IPS-NIHi11 (cell line): Measurements from ENCODE around the gene TCHHL1.

Source experiments
- DNase-seq: peaks from one replicate; pipeline ENCODE4 v3.0.0; 2012; ENCODE audit warnings: mixed read lengths, low spot score

Gene TCHHL1

GRCh38 chr1:152038871-152039270 lies 50.0 kb downstream of the TCHHL1 start:
- DNase-seq: no peak

GRCh38 chr1:152036267-152037216 lies 52.3 kb downstream of the TCHHL1 start, which contains the start of gene S100A11:
S100A11 (minus strand) TSS chr1:152037004; CDS start chr1:152036915, 89 bp downstream.
- DNase-seq: peak; percentile 81

GRCh38 chr1:152035539-152036266 lies 53.2 kb downstream of the TCHHL1 start:
- DNase-seq: peak; percentile 24

GRCh38 chr1:152034654-152035538 lies 54.0 kb downstream of the TCHHL1 start:
- DNase-seq: peak; percentile 78

GRCh38 chr1:152034324-152034653 lies 54.6 kb downstream of the TCHHL1 start:
- DNase-seq: no peak
